ENCODE results near the gene IFNAR2.

The IFNAR2 gene

GRCh38 chr21:33264561-33264960 lies 34.8 kb downstream of the IFNAR2 start:
- H3K4me3 ChIP-seq (ENCODE audit: low read depth, low read length) = no peak overlapping the region
- no peak for DNase-seq (ENCODE audit: low read depth, low spot score)
- no peak for TF ChIP-seq CTCF (IDR thresholded peaks at IDR 0.05; ENCODE audit: low read depth, low read length)
- in situ Hi-C loops (cut with HindIII; ENCODE audit: low sequenced_read_pairs) = no loop called here

- TF ChIP-seq CTCF (IDR thresholded peaks at IDR 0.05; ENCODE audit: low read depth, low read length) = no peak
- H3K4me3 ChIP-seq (ENCODE audit: low read depth, low read length) = peak overlapping the region; percentile 79
- in situ Hi-C loops (cut with HindIII; ENCODE audit: low sequenced_read_pairs) = no loop called here
- DNase-seq (ENCODE audit: low read depth, low spot score) = no peak
Measured at GRCh38 chr21:33265664-33266049, 35.9 kb downstream of the IFNAR2 start.

GRCh38 chr21:33266050-33266788 lies 36.5 kb downstream of the IFNAR2 start, which contains the start of gene IL10RB:
Gene IL10RB (plus strand): TSS chr21:33266367. CDS start chr21:33266466, 99 bp downstream.
- H3K4me3 ChIP-seq (ENCODE audit: low read depth, low read length) = peak within 1 kb of the TSS; percentile 79
- TF ChIP-seq CTCF (IDR thresholded peaks at IDR 0.05; ENCODE audit: low read depth, low read length) = no peak
- in situ Hi-C loops (cut with HindIII; ENCODE audit: low sequenced_read_pairs) = no loop called here
- DNase-seq (ENCODE audit: low read depth, low spot score) = peak; percentile 60

GRCh38 chr21:33266789-33267135 lies 37.0 kb downstream of the IFNAR2 start:
- no peak for TF ChIP-seq CTCF (IDR thresholded peaks at IDR 0.05; ENCODE audit: low read depth, low read length)
- DNase-seq (ENCODE audit: low read depth, low spot score) = no peak

GRCh38 chr21:33267250-33267649 lies 37.5 kb downstream of the IFNAR2 start:
- in situ Hi-C loops (cut with HindIII; ENCODE audit: low sequenced_read_pairs) = no loop called here
- DNase-seq (ENCODE audit: low read depth, low spot score) = no peak
- peak overlapping the region; percentile 79 for H3K4me3 ChIP-seq (ENCODE audit: low read depth, low read length)
- no peak for TF ChIP-seq CTCF (IDR thresholded peaks at IDR 0.05; ENCODE audit: low read depth, low read length)

More at GRCh38 chr21:33266789-33267135, 37.0 kb downstream of the IFNAR2 start:
- peak overlapping the region; percentile 79 for H3K4me3 ChIP-seq (ENCODE audit: low read depth, low read length)
- in situ Hi-C loops (cut with HindIII; ENCODE audit: low sequenced_read_pairs) = no loop called here

- no peak for DNase-seq (ENCODE audit: low read depth, low spot score)
- in situ Hi-C loops (cut with HindIII; ENCODE audit: low sequenced_read_pairs) = no loop called here
- TF ChIP-seq CTCF (IDR thresholded peaks at IDR 0.05; ENCODE audit: low read depth, low read length) = no peak
- no peak overlapping the region for H3K4me3 ChIP-seq (ENCODE audit: low read depth, low read length)
Measured at GRCh38 chr21:33268393-33268736, 38.6 kb downstream of the IFNAR2 start.
